ENCODE results near the gene MRPS27. TPM values are rescaled to one million over a fixed set of nuclear protein-coding genes. Genes with fewer than 3 reads are reported as not detected.

The MRPS27 gene
- total and polyA plus RNA-seq, 10 donors, result 23.5 to 55.5 (median 42.6) TPM

- Histone ChIP-seq H3K27me3 (replicated peaks in 1 of 7) (no peaks in the 10 kb centered on the region), H3K27ac (no peak overlapping the region), H3K4me1 (peaks cover 0 to 52% (median 30%) of the 10 kb centered on the region in 6 donors), H3K9me3 (no peaks in the 10 kb centered on the region), H3K4me3 (no peak overlapping the region), H3K36me3 (peaks cover 0 to 67% (median 16%) of the 10 kb centered on the region in 6 donors)
- no peak for DNase-seq
- intact Hi-C loops (cut with DNase I; ENCODE audit: low total_unique reads), result no loop called here
- no peak for TF ChIP-seq CTCF (IDR thresholded peaks at IDR 0.05 in 8 of 11, conservative IDR thresholded peaks at IDR 0.05 in 3 of 11)
- TF ChIP-seq POLR2AphosphoS5 (IDR thresholded peaks at IDR 0.05), result no peak
- no peak for TF ChIP-seq POLR2A (IDR thresholded peaks at IDR 0.05)
- 92 to 96% (median 93%) methylated on average over 1 of the region's 1 CpG for WGBS, 5 donors
Observed at GRCh38 chr5:72234868-72235267, 85.2 kb downstream of the MRPS27 start.

GRCh38 chr5:72234265-72234700 is 85.8 kb downstream of the MRPS27 start:
- no peaks in the 10 kb centered on the region for H3K9me3 ChIP-seq
- intact Hi-C loops (cut with DNase I; ENCODE audit: low total_unique reads), result no loop called here
- H3K36me3 ChIP-seq, result peaks cover 0 to 73% (median 16%) of the 10 kb centered on the region in 6 donors
- no peak for TF ChIP-seq CTCF (IDR thresholded peaks at IDR 0.05 in 8 of 11, conservative IDR thresholded peaks at IDR 0.05 in 3 of 11)
- no peak for TF ChIP-seq POLR2A (IDR thresholded peaks at IDR 0.05)
- TF ChIP-seq POLR2AphosphoS5 (IDR thresholded peaks at IDR 0.05), result no peak
- peak overlapping the region in 1 of 8 donors; percentile 10 for H3K27ac ChIP-seq
- no peaks in the 10 kb centered on the region for H3K27me3 ChIP-seq (replicated peaks in 1 of 7)
- H3K4me1 ChIP-seq, result peaks cover 0 to 52% (median 30%) of the 10 kb centered on the region in 6 donors
- DNase-seq, result no peak
- H3K4me3 ChIP-seq, result no peak overlapping the region

GRCh38 chr5:72233835-72234234 is 86.2 kb downstream of the MRPS27 start:
- WGBS, 5 donors, result 23 to 50% (median 40%) methylated on average over 1 of the region's 1 CpG
- no peak for TF ChIP-seq POLR2A (IDR thresholded peaks at IDR 0.05)
- no peak for TF ChIP-seq CTCF (IDR thresholded peaks at IDR 0.05 in 8 of 11, conservative IDR thresholded peaks at IDR 0.05 in 3 of 11)
- TF ChIP-seq POLR2AphosphoS5 (IDR thresholded peaks at IDR 0.05), result no peak
- no peak for DNase-seq
- peaks cover 0 to 78% (median 16%) of the 10 kb centered on the region in 6 donors for H3K36me3 ChIP-seq
- H3K27me3 ChIP-seq (replicated peaks in 1 of 7), result no peaks in the 10 kb centered on the region
- peak overlapping the region in 1 of 8 donors; percentile 10 for H3K27ac ChIP-seq
- intact Hi-C loops (cut with DNase I; ENCODE audit: low total_unique reads), result no loop called here
- H3K9me3 ChIP-seq, result no peaks in the 10 kb centered on the region
- no peak overlapping the region for H3K4me3 ChIP-seq
- peaks cover 0 to 52% (median 30%) of the 10 kb centered on the region in 6 donors for H3K4me1 ChIP-seq

GRCh38 chr5:72232838-72233237 is 87.2 kb downstream of the MRPS27 start:
- WGBS, 5 donors, result 81 to 88% (median 82%) methylated on average over 2 of the region's 2 CpGs
- no peak for TF ChIP-seq POLR2AphosphoS5 (IDR thresholded peaks at IDR 0.05)
- no peak for TF ChIP-seq POLR2A (IDR thresholded peaks at IDR 0.05)
- no peak for TF ChIP-seq CTCF (IDR thresholded peaks at IDR 0.05 in 8 of 11, conservative IDR thresholded peaks at IDR 0.05 in 3 of 11)
- intact Hi-C loops (cut with DNase I; ENCODE audit: low total_unique reads), result no loop called here
- no peak overlapping the region for H3K27ac ChIP-seq
- no peak overlapping the region for H3K4me3 ChIP-seq
- H3K4me1 ChIP-seq, result peaks cover 0 to 52% (median 30%) of the 10 kb centered on the region in 6 donors
- peaks cover 0 to 78% (median 20%) of the 10 kb centered on the region in 6 donors for H3K36me3 ChIP-seq
- DNase-seq, result no peak
- no peaks in the 10 kb centered on the region for H3K9me3 ChIP-seq
- no peaks in the 10 kb centered on the region for H3K27me3 ChIP-seq (replicated peaks in 1 of 7)

All from spleen (tissue), 11 donors.